Measurements from ENCODE around the gene PIGH.
"Not testable (repeated sequence)": the region's sequence is repeated elsewhere in the genome, so short reads cannot be mapped to it uniquely, and the experiment has no call there.

The PIGH gene

DNA sequence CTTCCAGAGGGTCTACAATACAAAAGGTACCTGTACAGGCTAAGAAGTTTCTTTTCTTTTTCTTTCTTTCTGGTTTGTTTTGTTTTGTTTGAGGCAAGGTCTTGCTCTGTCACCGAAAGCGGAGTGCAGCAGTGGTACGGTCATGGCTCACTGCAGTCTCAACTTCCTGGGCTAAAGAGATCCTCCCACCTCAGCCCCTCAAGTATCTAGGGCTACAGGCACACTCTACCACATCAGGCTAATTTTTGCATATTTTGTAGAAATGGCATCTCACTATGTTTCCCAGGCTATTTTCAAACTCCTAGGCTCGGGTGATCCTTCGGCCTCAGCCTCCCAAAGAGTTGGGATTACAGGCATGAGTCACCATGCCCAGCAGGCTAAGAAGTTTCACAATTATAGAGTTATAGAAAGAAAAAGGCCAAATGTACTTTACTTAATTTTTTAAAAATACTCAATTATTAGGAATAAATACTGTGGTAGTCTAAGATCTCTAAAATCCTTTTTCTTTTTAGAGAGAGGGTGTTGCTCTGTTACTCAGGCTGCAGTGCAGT lies 3.0 kb upstream of the PIGH start:
- no peak for DNase-seq (ENCODE audit: insufficient read length)
- FAIRE-seq, result peak; percentile 87
- TF ChIP-seq TAF1 (IDR thresholded peaks at IDR 0.05; ENCODE audit: borderline replicate concordance, low read depth, low read length) (no peak), POLR2AphosphoS5 (IDR thresholded peaks at IDR 0.05; ENCODE audit: low read depth, low read length) (no peak), POLR2A (IDR thresholded peaks at IDR 0.05; ENCODE audit: low read depth, low read length) (no peak)

DNA sequence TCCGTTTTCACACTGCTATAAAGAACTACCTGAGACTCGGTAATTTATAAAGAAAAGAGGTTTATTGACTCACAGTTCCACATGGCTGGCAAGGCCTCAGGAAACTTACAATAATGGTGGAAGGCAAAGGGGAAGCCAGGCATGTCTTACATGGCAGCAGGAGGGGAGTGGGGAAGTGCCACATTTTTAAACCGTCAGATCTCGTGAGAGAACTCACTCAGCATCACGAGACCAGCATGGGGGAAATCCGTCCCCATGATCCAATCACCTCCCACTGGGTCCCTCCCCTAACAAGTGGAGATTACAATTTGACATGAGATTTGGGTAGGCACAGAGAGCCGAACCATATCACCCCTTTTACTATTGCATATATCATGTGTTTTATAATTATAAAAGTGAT lies 2.0 kb upstream of the PIGH start:
- TF ChIP-seq POLR2A (IDR thresholded peaks at IDR 0.05; ENCODE audit: low read depth, low read length) (no peak), TAF1 (IDR thresholded peaks at IDR 0.05; ENCODE audit: borderline replicate concordance, low read depth, low read length) (no peak), POLR2AphosphoS5 (IDR thresholded peaks at IDR 0.05; ENCODE audit: low read depth, low read length) (no peak)
- DNase-seq (ENCODE audit: insufficient read length) (no peak), FAIRE-seq (no peak)

DNA sequence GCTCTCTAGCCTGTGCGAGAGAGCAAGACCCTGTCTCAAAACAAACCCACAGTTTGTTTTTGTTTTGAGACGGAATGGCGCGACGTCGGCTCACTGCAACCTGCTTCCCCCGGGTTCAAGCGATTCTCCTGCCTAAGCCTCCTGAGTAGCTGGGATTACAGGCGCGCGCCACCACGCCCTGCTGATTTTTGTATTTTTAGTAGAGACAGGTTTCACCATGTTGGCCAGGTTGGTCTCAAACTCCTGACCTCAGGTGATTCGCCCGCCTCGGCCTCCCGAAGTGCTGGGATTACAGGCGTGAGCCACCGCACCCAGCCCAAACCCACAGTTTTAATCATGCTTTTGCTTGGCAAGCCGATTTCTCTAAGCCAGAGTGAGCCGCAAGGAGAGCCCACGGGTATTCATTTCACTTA lies 500 bp upstream of the PIGH start:
- FAIRE-seq; DNase-seq (ENCODE audit: insufficient read length): not testable (repeated sequence)

DNA sequence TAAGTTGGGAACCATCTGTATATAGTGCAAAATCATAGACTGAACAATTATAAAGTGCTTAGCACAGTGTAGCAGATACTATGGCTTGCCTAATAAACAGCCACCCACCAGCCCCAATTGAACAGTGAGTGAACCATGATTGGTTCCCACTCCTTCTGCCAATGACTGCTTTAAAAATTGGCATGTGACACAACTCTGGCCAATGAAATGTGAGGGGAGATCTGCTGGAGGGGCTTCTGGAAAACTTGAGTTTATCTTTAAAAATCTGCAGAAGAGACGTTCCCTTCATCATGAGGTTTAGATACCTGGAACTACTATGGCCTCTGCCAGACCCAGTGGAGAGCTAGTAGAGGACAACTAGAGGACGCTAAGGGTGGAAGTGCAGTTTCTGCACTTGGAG lies 4.7 kb downstream of the PIGH start:
- FAIRE-seq, result no peak
- TF ChIP-seq POLR2A (IDR thresholded peaks at IDR 0.05; ENCODE audit: low read depth, low read length) (no peak), TAF1 (IDR thresholded peaks at IDR 0.05; ENCODE audit: borderline replicate concordance, low read depth, low read length) (no peak), POLR2AphosphoS5 (IDR thresholded peaks at IDR 0.05; ENCODE audit: low read depth, low read length) (no peak)
- DNase-seq (ENCODE audit: insufficient read length), result no peak

DNA sequence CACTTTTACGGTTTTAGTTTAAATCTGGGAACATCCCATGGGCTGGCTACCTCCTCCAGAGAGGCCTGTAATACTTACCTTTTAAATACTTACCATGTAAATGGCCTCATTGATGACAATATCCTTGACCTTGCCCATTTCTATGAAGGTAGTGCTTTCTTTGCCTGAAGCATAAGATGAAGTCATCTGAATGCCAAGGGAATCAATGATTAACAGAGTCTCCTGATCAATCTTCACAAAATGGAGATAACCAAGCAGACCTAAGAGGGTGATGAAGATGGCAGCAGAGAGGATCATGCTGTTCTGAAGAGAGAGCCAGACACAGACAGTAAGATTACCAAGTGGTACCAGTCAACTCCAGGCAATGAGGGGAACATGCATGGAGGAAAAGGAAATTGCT lies 6.4 kb downstream of the PIGH start:
- not testable (repeated sequence) for FAIRE-seq; DNase-seq (ENCODE audit: insufficient read length)

DNA sequence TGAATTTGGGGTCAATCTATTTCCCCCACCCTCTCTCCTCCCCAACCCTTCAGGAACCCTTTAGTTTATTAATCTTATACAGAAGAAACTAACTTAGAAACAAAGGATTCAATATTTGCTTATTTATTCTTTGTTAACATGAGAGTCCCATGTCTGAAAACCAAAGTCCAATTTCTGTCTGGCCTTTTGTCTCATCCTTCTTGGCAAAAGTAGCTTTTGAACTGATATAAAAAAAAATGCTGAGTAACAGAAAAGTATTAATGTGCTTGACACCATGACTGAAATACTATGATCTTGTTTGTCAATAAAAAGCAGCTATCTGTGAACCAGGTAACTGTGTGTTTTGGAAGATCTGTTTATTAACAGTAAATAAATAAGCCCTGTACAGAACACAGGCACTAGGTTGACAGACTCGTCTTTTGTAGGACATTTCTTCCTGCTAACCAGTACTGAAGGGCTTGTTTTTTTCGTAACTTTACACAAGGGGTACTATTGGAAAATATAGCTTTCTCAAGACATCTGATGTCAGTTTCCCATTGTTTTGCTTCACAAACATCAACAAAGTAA lies 10.8 kb downstream of the PIGH start:
- FAIRE-seq, result no peak
- TF ChIP-seq POLR2AphosphoS5 (IDR thresholded peaks at IDR 0.05; ENCODE audit: low read depth, low read length) (no peak), TAF1 (IDR thresholded peaks at IDR 0.05; ENCODE audit: borderline replicate concordance, low read depth, low read length) (no peak), POLR2A (IDR thresholded peaks at IDR 0.05; ENCODE audit: low read depth, low read length) (no peak)

DNA sequence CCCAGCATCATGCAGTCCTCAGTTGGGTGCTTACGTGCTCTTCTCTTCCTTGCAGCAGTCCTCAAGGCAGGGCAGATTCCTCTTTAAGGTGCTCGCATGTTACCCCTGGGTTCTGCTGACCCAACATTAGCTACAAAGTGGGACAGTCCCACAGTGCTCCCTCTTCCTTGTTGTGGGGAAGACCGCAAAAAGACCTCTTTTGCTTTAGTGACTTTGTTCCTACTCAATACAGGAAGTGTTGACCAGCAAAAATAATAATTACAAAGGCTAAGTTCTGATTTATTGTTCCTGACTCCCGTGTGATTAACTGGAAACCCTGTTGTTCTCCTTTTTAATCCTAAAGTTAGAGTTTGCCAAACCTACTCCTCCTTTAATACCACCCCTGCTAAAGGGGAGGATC lies 13.7 kb downstream of the PIGH start:
- DNase-seq (ENCODE audit: insufficient read length), result no peak
- TF ChIP-seq POLR2AphosphoS5 (IDR thresholded peaks at IDR 0.05; ENCODE audit: low read depth, low read length), result no peak
- no peak for FAIRE-seq

More for the DNA sequence above, 10.8 kb downstream of the PIGH start:
- DNase-seq (ENCODE audit: insufficient read length), result no peak

DNA sequence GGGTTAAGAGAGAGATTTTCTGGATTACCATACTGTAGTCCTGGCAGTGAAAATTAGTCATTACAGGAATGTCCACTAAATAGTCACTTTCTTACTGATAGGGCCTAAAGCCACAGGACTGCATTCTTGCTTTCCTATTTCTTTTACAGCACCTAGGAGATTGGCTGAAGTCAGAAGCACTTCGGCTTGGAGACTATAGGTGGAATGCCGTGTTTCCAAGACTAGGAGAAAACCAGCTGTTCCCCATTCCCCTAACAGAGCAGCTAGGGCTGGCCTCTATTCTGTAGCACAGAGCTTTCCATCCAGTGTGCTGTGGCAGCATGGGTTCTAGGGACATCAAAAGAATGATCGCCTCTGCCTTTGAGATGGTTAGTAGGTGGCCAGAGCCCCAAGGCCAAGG lies 15.1 kb downstream of the PIGH start:
- TF ChIP-seq POLR2A (IDR thresholded peaks at IDR 0.05; ENCODE audit: low read depth, low read length) (no peak), TAF1 (IDR thresholded peaks at IDR 0.05; ENCODE audit: borderline replicate concordance, low read depth, low read length) (no peak), POLR2AphosphoS5 (IDR thresholded peaks at IDR 0.05; ENCODE audit: low read depth, low read length) (no peak)
- no peak for DNase-seq (ENCODE audit: insufficient read length)
- FAIRE-seq, result no peak

DNA sequence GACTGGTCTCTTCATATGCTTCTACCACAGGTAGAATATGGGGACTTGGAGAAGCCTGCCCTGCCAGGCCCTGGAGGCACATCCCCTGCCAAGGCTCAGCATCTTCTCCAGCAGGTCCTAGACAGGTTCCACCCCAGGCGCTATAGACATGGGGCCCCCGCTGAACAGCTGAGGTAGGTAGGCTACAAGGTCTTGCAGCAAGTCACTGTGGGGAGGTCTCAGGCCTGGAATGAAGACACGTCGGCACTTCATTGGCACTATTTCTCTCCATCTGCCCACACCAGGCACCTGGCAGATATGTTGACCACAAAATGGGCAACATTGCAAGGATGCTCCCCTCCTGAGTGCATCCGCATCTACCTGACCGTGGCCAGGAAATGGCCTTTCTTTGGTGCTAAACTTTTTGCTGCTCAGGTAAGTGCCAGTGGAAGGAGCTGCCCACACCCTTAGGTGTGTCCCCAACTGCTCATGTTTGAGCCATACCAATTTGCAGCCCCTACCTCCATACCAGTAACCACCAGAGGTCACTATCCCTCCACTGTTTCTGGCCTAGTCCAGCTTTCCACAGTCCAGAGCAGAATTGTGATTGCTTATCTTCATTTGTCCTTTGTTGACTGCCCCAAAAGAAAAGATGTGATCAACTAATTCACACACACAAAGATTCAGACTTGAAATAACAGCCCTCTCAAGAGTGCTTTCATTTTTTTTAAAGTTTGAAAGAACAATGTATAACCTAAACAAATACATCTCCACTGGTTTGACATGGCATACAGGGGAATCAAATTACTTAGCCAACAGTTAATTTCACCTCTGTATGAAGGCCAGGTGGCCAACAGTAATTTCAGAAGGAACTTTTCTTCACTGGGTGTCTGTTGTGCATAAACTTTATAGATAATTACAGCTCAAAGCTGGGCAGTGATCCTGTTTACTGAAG lies 16.1 kb downstream of the PIGH start:
- FAIRE-seq, result peak; percentile 91
- no peak for TF ChIP-seq POLR2AphosphoS5 (IDR thresholded peaks at IDR 0.05; ENCODE audit: low read depth, low read length)
- TF ChIP-seq TAF1 (IDR thresholded peaks at IDR 0.05; ENCODE audit: borderline replicate concordance, low read depth, low read length), result no peak
- no peak for TF ChIP-seq POLR2A (IDR thresholded peaks at IDR 0.05; ENCODE audit: low read depth, low read length)
- no peak for DNase-seq (ENCODE audit: insufficient read length)

DNA sequence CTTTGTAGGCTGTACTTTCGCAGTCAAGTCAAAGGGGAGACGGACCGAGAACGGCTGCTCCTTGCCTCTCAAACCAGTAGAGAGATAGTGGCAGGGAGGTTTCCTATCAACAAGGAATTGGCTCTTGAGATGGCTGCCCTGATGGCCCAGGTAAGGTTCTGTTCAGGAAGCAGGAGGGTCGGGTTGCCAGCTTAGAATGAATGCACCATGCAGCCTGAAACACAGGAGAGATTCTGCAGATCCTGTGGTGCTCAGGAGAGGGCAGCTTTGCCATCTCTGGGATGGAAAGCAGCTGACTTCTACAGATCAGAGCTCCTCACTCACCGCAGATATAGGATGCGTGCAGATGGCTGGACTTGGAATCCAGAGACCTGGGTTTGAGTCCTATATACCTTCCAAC lies 18.0 kb downstream of the PIGH start:
- DNase-seq (ENCODE audit: insufficient read length) (no peak), FAIRE-seq (no peak)
- TF ChIP-seq POLR2A (IDR thresholded peaks at IDR 0.05; ENCODE audit: low read depth, low read length), result no peak
- TF ChIP-seq POLR2AphosphoS5 (IDR thresholded peaks at IDR 0.05; ENCODE audit: low read depth, low read length), result no peak
- no peak for TF ChIP-seq TAF1 (IDR thresholded peaks at IDR 0.05; ENCODE audit: borderline replicate concordance, low read depth, low read length)

DNA sequence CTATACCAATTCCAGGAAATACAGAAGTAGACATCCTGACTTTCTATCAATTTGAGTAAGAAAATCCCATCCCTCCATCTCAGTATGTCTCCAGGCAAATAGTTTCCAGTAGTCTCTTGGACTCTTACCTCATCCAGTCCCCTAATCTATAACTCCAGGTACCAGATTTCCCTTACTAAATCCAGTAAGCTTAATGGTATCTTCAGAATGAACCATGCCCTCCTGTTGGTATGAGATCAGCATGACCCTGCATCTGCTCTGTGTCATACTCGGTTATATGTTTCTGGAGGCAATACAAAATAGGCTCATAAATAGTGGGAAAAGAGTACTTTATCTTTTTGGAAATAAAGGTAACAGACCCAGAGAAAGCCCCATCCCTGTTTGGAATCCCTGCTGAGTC lies 18.4 kb downstream of the PIGH start:
- no peak for DNase-seq (ENCODE audit: insufficient read length)
- TF ChIP-seq POLR2A (IDR thresholded peaks at IDR 0.05; ENCODE audit: low read depth, low read length) (no peak), TAF1 (IDR thresholded peaks at IDR 0.05; ENCODE audit: borderline replicate concordance, low read depth, low read length) (no peak), POLR2AphosphoS5 (IDR thresholded peaks at IDR 0.05; ENCODE audit: low read depth, low read length) (no peak)
- FAIRE-seq, result no peak

Measured in GM12892 (cell line).